Neural cell (in vitro differentiated cells): ENCODE data around the gene LONRF3. TPM values are rescaled to one million over a fixed set of nuclear protein-coding genes. Genes with fewer than 3 reads are reported as not detected.

ENCODE experiments used
- H2AFZ ChIP-seq: fragments of 200-600, 300-800 bp; sonication (generic), shearing (Covaris generic); 2 replicates; pipeline ENCODE4 v1.6.0; 2014; ENCODE audit warnings: low read depth, mild to moderate bottlenecking, antibody characterized with exemption, low read length, moderate library complexity
- H3F3A ChIP-seq: fragments of 200-600 bp; shearing (Covaris generic); 2 replicates; pipeline ENCODE4 v1.6.1; 2016; ENCODE audit warnings: mild to moderate bottlenecking, moderate library complexity, mixed read lengths, antibody characterized with exemption, low read length; ENCODE audit not compliant: insufficient read depth, poor library complexity, severe bottlenecking
- H3K27ac ChIP-seq: fragments of 200-600, 300-800 bp; sonication (generic), shearing (Covaris generic); 2 replicates; pipeline ENCODE4 v1.5.1; 2014; ENCODE audit warnings: mild to moderate bottlenecking, low read length, moderate library complexity
- H3K27me3 ChIP-seq: fragments of 300-800, 200-600 bp; sonication (generic), shearing (Covaris generic); 2 replicates; pipeline ENCODE4 v1.6.0; 2014; ENCODE audit warnings: mild to moderate bottlenecking, low read depth, low read length, moderate library complexity; ENCODE audit not compliant: insufficient read depth
- H3K36me3 ChIP-seq: fragments of 300-800, 200-600 bp; sonication (generic), shearing (Covaris generic); 2 replicates; pipeline ENCODE4 v1.5.1; 2014; ENCODE audit warnings: mild to moderate bottlenecking, antibody characterized with exemption, low read length, moderate library complexity; ENCODE audit not compliant: insufficient read depth
- H3K4me2 ChIP-seq: fragments of 300-800, 200-600 bp; sonication (generic), shearing (Covaris generic); 2 replicates; pipeline ENCODE4 v1.6.0; 2014; ENCODE audit warnings: mild to moderate bottlenecking, low read length
- H3K4me3 ChIP-seq: fragments of 300-800, 200-600 bp; sonication (generic), shearing (Covaris generic); 2 replicates; pipeline ENCODE4 v1.5.1; 2014; ENCODE audit warnings: mild to moderate bottlenecking, low read length, moderate library complexity
- H3K79me2 ChIP-seq: fragments of 200-600 bp; shearing (Covaris generic); replicated peaks from 2 replicates; pipeline ENCODE4 v1.6.0; 2014; ENCODE audit warnings: mild to moderate bottlenecking, low read length, moderate library complexity; ENCODE audit not compliant: insufficient read depth
- H3K9ac ChIP-seq: fragments of 300-800, 200-600 bp; sonication (generic), shearing (Covaris generic); 2 replicates; pipeline ENCODE4 v1.6.1; 2016; ENCODE audit warnings: mild to moderate bottlenecking, low read length, mixed read lengths
- H3K9me2 ChIP-seq: fragments of 200-600 bp; shearing (Covaris generic); 2 replicates; pipeline ENCODE4 v1.6.1; 2016; ENCODE audit warnings: mild to moderate bottlenecking, low read length, mixed read lengths; ENCODE audit not compliant: insufficient read depth
- H3K9me3 ChIP-seq: fragments of 200-600, 300-800 bp; sonication (generic), shearing (Covaris generic); 2 replicates; pipeline ENCODE4 v1.6.1; 2016; ENCODE audit warnings: mild to moderate bottlenecking, mixed run types, low read length, moderate library complexity, mixed read lengths
- H4K20me1 ChIP-seq: fragments of 200-600 bp; shearing (Covaris generic); 2 replicates; pipeline ENCODE4 v1.6.1; 2016; ENCODE audit warnings: mild to moderate bottlenecking, mixed run types; ENCODE audit not compliant: insufficient read depth
- CTCF ChIP-seq: fragments of 450-650 bp; IDR thresholded peaks from 2 replicates; pipeline ENCODE4 v1.5.1; 2014; ENCODE audit warnings: antibody characterized with exemption, mild to moderate bottlenecking, moderate library complexity; ENCODE audit not compliant: poor library complexity, severe bottlenecking
- EP300 ChIP-seq: fragments of 450-650 bp; conservative IDR thresholded peaks from 2 replicates; pipeline ENCODE4 v1.6.1; 2014; ENCODE audit warnings: antibody characterized with exemption, mild to moderate bottlenecking, moderate library complexity; ENCODE audit not compliant: poor library complexity, severe bottlenecking
- EZH2 ChIP-seq: fragments of 200-600, 300-800 bp; shearing (Covaris generic), sonication (generic); IDR thresholded peaks from 2 replicates; pipeline ENCODE4 v1.6.1; 2014; ENCODE audit warnings: antibody characterized with exemption, low read length, borderline replicate concordance, mild to moderate bottlenecking; ENCODE audit not compliant: insufficient read depth, poor library complexity, severe bottlenecking
- MXI1 ChIP-seq: fragments of 450-650 bp; conservative IDR thresholded peaks from 2 replicates; pipeline ENCODE4 v1.6.1; 2014; ENCODE audit warnings: antibody characterized with exemption, mild to moderate bottlenecking; ENCODE audit not compliant: poor library complexity, severe bottlenecking
- POLR2AphosphoS5 ChIP-seq: IDR thresholded peaks from 2 replicates; pipeline ENCODE4 v1.6.1; 2012
- RAD21 ChIP-seq: fragments of 450-650 bp; conservative IDR thresholded peaks from 2 replicates; pipeline ENCODE4 v1.6.1; 2014; ENCODE audit warnings: antibody characterized with exemption, mild to moderate bottlenecking, moderate library complexity
- REST ChIP-seq: IDR thresholded peaks from 2 replicates; pipeline ENCODE4 v1.6.1; 2012; ENCODE audit warnings: borderline replicate concordance
- SMC3 ChIP-seq: fragments of 450-650 bp; conservative IDR thresholded peaks from 2 replicates; pipeline ENCODE4 v1.6.1; 2014; ENCODE audit warnings: antibody characterized with exemption, mild to moderate bottlenecking, moderate library complexity; ENCODE audit not compliant: poor library complexity
- TAF1 ChIP-seq: IDR thresholded peaks from 2 replicates; pipeline ENCODE4 v1.6.1; 2012; ENCODE audit warnings: low read depth
- polyA minus RNA-seq: library from RNA; depleted of rRNA, polyadenylated mRNA; stranded (reverse); fragments of >200 nt; gene quantifications from 2 replicates; pipeline ENCODE4 v1.2.3, GENCODE V29; 2014
- polyA plus RNA-seq: library from polyadenylated mRNA; depleted of rRNA; stranded (reverse); fragments of >200 nt; gene quantifications from 2 replicates; pipeline ENCODE4 v1.2.3, GENCODE V29; 2014

Gene LONRF3
- polyA plus RNA-seq (0.30 and 0.41 TPM in 2 replicates), polyA minus RNA-seq (0.73 and 1.0 TPM in 2 replicates)

- no peak for TF ChIP-seq MXI1
- no peak for TF ChIP-seq RAD21
- no peak for TF ChIP-seq POLR2AphosphoS5
- no peak for TF ChIP-seq EZH2
- TF ChIP-seq TAF1 = no peak
- no peak for TF ChIP-seq CTCF
- no peak for TF ChIP-seq REST
- no peak for TF ChIP-seq SMC3
- Histone ChIP-seq H3K9me3 (no peaks in the 10 kb centered on the region), H3K27me3 (peaks cover 77% of the 10 kb centered on the region), H3K9me2 (no peaks in the 10 kb centered on the region), H2AFZ (no peak within 1 kb of the TSS), H3F3A (no peaks in the 10 kb centered on the region), H3K4me2 (no peak within 1 kb of the TSS), H3K27ac (no peak within 1 kb of the TSS), H3K36me3 (no peaks in the 10 kb centered on the region), H4K20me1 (no peaks in the 10 kb centered on the region), H3K9ac (no peak within 1 kb of the TSS), H3K4me3 (peak within 1 kb of the TSS; percentile 65), H3K79me2 (no peaks in the 10 kb centered on the region)
Observed at GRCh38 chrX:118974088-118974907, at the start of gene LONRF3. Gene LONRF3 (plus strand): TSS chrX:118974618. CDS start chrX:118974781, 163 bp downstream.

- Histone ChIP-seq H4K20me1 (no peaks in the 10 kb centered on the region), H2AFZ (no peak overlapping the region), H3F3A (no peaks in the 10 kb centered on the region), H3K4me2 (no peak overlapping the region), H3K27ac (no peak overlapping the region), H3K36me3 (no peaks in the 10 kb centered on the region), H3K27me3 (no peaks in the 10 kb centered on the region), H3K4me3 (no peak overlapping the region), H3K9me3 (no peaks in the 10 kb centered on the region), H3K9ac (no peak overlapping the region), H3K79me2 (no peaks in the 10 kb centered on the region), H3K9me2 (no peaks in the 10 kb centered on the region)
- no peak for TF ChIP-seq TAF1
- no peak for TF ChIP-seq REST
- TF ChIP-seq MXI1 = no peak
- no peak for TF ChIP-seq CTCF
- TF ChIP-seq EP300 = no peak
- no peak for TF ChIP-seq SMC3
- no peak for TF ChIP-seq POLR2AphosphoS5
- no peak for TF ChIP-seq RAD21
- TF ChIP-seq EZH2 = no peak
Observed at GRCh38 chrX:118928151-118928550, 46.3 kb upstream of the LONRF3 start.
